ENCODE measurements around the gene NECTIN2.

NECTIN2 gene

DNA sequence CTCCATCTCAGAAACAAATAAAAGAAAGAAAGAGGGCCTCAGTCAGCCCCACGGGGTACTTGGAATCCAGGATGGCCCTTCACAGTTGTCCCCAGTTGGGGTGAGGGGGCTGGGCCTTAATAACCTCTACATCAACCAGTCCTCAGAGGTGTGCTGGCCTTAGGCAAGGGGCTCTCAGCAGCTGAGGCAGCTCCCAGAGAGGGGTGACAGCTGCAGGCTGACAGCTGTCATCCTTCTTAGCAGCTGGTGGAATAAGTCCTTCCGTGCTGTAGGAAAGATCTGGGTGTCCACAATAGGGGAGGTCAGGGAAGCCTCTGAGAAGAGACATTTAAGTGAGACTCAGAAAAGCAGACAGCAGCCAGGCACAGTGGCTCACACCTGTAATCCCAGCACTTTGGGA is 29.8 kb upstream of the NECTIN2 start:
- no peaks in the 10 kb centered on the region for H3F3A ChIP-seq (ENCODE audit: insufficient read depth)
- no peak overlapping the region for H3K4me2 ChIP-seq (ENCODE audit: low read depth, low read length, poor library complexity, severe bottlenecking)
- no peak overlapping the region for H3K27ac ChIP-seq (ENCODE audit: low read depth, low read length)
- no peaks in the 10 kb centered on the region for H3K9me2 ChIP-seq (replicated peaks; ENCODE audit: insufficient read depth, low read length)
- no peaks in the 10 kb centered on the region for H4K20me1 ChIP-seq (ENCODE audit: low read depth, low read length)
- H3K27me3 ChIP-seq (ENCODE audit: low read length) = no peaks in the 10 kb centered on the region
- no peaks in the 10 kb centered on the region for H3K9me3 ChIP-seq (ENCODE audit: insufficient read depth, low read length)
- no peaks in the 10 kb centered on the region for H3K36me3 ChIP-seq (ENCODE audit: low read length)
- H3K79me2 ChIP-seq (ENCODE audit: insufficient read depth, low read length) = no peaks in the 10 kb centered on the region
- no peak overlapping the region for H3K4me3 ChIP-seq (ENCODE audit: insufficient read depth, low read length, poor library complexity, severe bottlenecking)
- no peak overlapping the region for H2AFZ ChIP-seq (ENCODE audit: low read depth, low read length, severe bottlenecking)
- TF ChIP-seq, protein P1, sequence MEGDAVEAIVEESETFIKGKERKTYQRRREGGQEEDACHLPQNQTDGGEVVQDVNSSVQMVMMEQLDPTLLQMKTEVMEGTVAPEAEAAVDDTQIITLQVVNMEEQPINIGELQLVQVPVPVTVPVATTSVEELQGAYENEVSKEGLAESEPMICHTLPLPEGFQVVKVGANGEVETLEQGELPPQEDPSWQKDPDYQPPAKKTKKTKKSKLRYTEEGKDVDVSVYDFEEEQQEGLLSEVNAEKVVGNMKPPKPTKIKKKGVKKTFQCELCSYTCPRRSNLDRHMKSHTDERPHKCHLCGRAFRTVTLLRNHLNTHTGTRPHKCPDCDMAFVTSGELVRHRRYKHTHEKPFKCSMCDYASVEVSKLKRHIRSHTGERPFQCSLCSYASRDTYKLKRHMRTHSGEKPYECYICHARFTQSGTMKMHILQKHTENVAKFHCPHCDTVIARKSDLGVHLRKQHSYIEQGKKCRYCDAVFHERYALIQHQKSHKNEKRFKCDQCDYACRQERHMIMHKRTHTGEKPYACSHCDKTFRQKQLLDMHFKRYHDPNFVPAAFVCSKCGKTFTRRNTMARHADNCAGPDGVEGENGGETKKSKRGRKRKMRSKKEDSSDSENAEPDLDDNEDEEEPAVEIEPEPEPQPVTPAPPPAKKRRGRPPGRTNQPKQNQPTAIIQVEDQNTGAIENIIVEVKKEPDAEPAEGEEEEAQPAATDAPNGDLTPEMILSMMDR (IDR thresholded peaks at IDR 0.05; ENCODE audit: insufficient read depth, low read length, poor library complexity, severe bottlenecking) = no peak
- no peak for TF ChIP-seq EZH2phosphoT487 (conservative IDR thresholded peaks at IDR 0.05; ENCODE audit: low read length)
- no peak overlapping the region for H3K9ac ChIP-seq (ENCODE audit: low read length)

DNA sequence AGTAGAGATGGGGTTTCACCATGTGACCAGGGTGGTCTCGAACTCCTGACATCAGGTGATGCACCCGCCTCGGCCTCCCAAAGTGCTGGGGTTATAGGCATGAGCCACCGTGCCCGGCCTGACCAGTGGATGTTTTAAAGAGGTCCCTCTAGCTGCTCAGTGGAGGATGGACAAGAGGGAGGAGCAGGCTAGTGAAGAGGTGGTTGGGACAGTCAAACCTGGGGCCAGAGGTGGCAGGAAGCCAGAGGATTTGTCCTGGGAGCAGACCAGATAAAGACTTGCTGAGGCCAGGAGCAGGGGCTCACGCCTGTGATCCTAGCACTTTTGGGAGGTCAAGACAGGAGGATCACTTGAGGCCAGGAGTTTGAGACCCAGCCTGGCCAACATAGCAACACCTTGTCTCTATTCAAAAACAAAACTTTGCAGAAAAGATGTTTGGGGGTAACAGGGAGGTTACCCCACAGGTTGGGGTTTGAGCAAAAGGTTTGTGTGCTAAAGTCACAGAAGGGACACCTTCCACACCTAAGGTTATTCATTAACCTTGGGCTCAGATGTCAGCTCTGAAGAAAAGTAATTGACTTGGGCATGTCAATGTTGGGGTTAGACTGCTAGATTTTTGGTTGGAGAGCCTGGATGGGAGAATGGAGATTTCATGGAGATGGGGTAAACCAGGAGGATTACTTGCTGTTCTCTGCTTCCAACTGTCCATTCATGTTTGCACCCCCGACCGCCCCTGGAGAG is 28.2 kb upstream of the NECTIN2 start:
- no peaks in the 10 kb centered on the region for H3K79me2 ChIP-seq (ENCODE audit: insufficient read depth, low read length)
- no peak overlapping the region for H3K9ac ChIP-seq (ENCODE audit: low read length)
- H4K20me1 ChIP-seq (ENCODE audit: low read depth, low read length) = no peaks in the 10 kb centered on the region
- H3K36me3 ChIP-seq (ENCODE audit: low read length) = no peaks in the 10 kb centered on the region
- no peaks in the 10 kb centered on the region for H3F3A ChIP-seq (ENCODE audit: insufficient read depth)
- no peaks in the 10 kb centered on the region for H3K9me2 ChIP-seq (replicated peaks; ENCODE audit: insufficient read depth, low read length)
- no peak overlapping the region for H3K27ac ChIP-seq (ENCODE audit: low read depth, low read length)
- no peaks in the 10 kb centered on the region for H3K9me3 ChIP-seq (ENCODE audit: insufficient read depth, low read length)
- no peaks in the 10 kb centered on the region for H3K27me3 ChIP-seq (ENCODE audit: low read length)
- no peak for TF ChIP-seq EZH2phosphoT487 (conservative IDR thresholded peaks at IDR 0.05; ENCODE audit: low read length)
- TF ChIP-seq, protein P1 (IDR thresholded peaks at IDR 0.05; ENCODE audit: insufficient read depth, low read length, poor library complexity, severe bottlenecking) = no peak
- H3K4me3 ChIP-seq (ENCODE audit: insufficient read depth, low read length, poor library complexity, severe bottlenecking) = no peak overlapping the region
- H3K4me2 ChIP-seq (ENCODE audit: low read depth, low read length, poor library complexity, severe bottlenecking) = no peak overlapping the region
- H2AFZ ChIP-seq (ENCODE audit: low read depth, low read length, severe bottlenecking) = no peak overlapping the region

DNA sequence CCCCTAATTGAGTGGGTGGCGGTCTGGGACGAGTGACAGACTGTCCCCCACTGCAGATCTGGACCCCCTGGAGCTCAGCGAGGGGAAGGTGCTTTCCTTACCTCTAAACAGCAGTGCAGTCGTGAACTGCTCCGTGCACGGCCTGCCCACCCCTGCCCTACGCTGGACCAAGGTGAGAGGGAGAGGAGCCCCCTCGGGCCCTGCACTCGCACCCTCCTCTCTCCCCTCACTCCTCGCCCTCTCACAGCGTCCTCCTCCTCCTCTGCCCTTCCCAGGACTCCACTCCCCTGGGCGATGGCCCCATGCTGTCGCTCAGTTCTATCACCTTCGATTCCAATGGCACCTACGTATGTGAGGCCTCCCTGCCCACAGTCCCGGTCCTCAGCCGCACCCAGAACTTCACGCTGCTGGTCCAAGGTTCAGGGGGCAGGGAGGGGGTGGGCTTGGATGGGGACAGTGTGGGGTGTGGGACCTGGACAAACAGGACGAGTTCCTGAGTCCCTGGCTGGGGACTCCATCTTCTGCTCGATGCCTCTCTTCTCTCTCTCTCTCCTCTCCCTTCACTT is 27.5 kb upstream of the NECTIN2 start:
- Histone ChIP-seq H3K9ac (ENCODE audit: low read length) (no peak overlapping the region), H3K27me3 (ENCODE audit: low read length) (no peaks in the 10 kb centered on the region), H3K9me3 (ENCODE audit: insufficient read depth, low read length) (no peaks in the 10 kb centered on the region), H3K9me2 (replicated peaks; ENCODE audit: insufficient read depth, low read length) (no peaks in the 10 kb centered on the region), H3K27ac (ENCODE audit: low read depth, low read length) (no peak overlapping the region), H3K36me3 (ENCODE audit: low read length) (no peaks in the 10 kb centered on the region), H3K4me3 (ENCODE audit: insufficient read depth, low read length, poor library complexity, severe bottlenecking) (no peak overlapping the region), H3K4me2 (ENCODE audit: low read depth, low read length, poor library complexity, severe bottlenecking) (no peak overlapping the region), H3K79me2 (ENCODE audit: insufficient read depth, low read length) (no peaks in the 10 kb centered on the region), H4K20me1 (ENCODE audit: low read depth, low read length) (no peaks in the 10 kb centered on the region), H3F3A (ENCODE audit: insufficient read depth) (no peaks in the 10 kb centered on the region), H2AFZ (ENCODE audit: low read depth, low read length, severe bottlenecking) (no peak overlapping the region)
- no peak for TF ChIP-seq EZH2phosphoT487 (conservative IDR thresholded peaks at IDR 0.05; ENCODE audit: low read length)
- TF ChIP-seq, protein P1 (IDR thresholded peaks at IDR 0.05; ENCODE audit: insufficient read depth, low read length, poor library complexity, severe bottlenecking) = no peak

Measured in SU-DHL-6 (cell line).